ENCODE results near the gene LIFR. TPM values are rescaled to one million over a fixed set of nuclear protein-coding genes. Genes with fewer than 3 reads are reported as not detected.

LIFR gene
- polyA plus RNA-seq, 1 of the 3 experiments (the other 2 are of a cell fraction) = 3.8 TPM

DNA sequence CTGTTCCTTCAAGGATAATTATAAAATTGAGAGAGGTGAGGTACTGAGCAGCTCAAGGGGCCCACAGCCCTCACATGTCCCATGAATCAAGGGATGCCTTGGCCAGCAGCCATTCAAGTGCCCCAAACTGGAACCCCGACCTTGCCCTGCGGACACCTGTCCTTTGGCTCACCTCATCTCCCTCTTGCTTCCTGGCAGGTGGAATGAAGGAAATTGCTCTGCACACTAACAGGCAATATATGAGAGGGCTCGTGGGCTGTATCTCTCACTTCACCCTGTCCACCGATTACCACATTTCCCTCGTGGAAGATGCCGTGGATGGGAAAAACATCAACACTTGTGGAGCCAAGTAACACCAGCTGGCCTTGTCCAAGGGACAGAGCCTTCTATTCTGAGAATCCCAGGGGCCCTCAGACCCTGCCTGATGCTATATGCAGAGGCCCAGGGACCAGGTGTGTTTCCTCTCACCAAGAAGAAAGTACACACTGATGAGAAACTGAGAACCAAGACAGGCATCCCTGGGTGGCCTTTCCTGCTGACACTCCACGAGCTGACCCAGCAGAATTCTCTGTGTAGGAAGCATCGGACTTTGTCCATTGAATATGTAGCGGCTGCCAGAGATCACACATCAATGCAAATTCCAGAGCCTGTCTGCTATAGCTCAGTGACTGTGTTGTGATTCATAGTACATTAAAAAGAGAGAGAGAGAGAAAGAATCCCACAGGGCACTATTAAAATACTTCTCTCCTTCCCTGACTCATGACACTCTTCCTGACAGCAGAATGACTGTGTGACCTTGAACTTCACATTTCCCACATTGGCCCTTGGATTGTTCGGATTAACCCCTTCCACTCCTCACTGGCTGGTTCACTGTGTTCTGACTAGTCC, 92.6 kb downstream of the LIFR start (continued):
- TF ChIP-seq, protein P1, sequence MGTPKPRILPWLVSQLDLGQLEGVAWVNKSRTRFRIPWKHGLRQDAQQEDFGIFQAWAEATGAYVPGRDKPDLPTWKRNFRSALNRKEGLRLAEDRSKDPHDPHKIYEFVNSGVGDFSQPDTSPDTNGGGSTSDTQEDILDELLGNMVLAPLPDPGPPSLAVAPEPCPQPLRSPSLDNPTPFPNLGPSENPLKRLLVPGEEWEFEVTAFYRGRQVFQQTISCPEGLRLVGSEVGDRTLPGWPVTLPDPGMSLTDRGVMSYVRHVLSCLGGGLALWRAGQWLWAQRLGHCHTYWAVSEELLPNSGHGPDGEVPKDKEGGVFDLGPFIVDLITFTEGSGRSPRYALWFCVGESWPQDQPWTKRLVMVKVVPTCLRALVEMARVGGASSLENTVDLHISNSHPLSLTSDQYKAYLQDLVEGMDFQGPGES (IDR thresholded peaks at IDR 0.05; ENCODE audit: low read depth, low read length) = no peak
- no peak for TF ChIP-seq GATA2 (CRISPR knock-in tag; IDR thresholded peaks at IDR 0.05)
- TF ChIP-seq USF1 (IDR thresholded peaks at IDR 0.05; ENCODE audit: borderline replicate concordance, low read depth) = no peak
- 0 out of 2 replicates have a peak, but pooled peaks have one; percentile 82 for TF ChIP-seq FOXM1 (IDR thresholded peaks at IDR 0.05; ENCODE audit: low read depth)
- TF ChIP-seq PBX3 (IDR thresholded peaks at IDR 0.05) = peak; percentile 92
- TF ChIP-seq, protein P2, sequence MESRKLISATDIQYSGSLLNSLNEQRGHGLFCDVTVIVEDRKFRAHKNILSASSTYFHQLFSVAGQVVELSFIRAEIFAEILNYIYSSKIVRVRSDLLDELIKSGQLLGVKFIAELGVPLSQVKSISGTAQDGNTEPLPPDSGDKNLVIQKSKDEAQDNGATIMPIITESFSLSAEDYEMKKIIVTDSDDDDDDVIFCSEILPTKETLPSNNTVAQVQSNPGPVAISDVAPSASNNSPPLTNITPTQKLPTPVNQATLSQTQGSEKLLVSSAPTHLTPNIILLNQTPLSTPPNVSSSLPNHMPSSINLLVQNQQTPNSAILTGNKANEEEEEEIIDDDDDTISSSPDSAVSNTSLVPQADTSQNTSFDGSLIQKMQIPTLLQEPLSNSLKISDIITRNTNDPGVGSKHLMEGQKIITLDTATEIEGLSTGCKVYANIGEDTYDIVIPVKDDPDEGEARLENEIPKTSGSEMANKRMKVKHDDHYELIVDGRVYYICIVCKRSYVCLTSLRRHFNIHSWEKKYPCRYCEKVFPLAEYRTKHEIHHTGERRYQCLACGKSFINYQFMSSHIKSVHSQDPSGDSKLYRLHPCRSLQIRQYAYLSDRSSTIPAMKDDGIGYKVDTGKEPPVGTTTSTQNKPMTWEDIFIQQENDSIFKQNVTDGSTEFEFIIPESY (IDR thresholded peaks at IDR 0.05; ENCODE audit: borderline replicate concordance, low read depth) = peak; percentile 57; the same call in 1 of the 2 replicates
- TF ChIP-seq, protein P3, sequence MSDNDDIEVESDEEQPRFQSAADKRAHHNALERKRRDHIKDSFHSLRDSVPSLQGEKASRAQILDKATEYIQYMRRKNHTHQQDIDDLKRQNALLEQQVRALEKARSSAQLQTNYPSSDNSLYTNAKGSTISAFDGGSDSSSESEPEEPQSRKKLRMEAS (IDR thresholded peaks at IDR 0.05; ENCODE audit: low read depth) = peak; percentile 34; the same call in 1 of the 2 replicates
- TF ChIP-seq TEAD4 (IDR thresholded peaks at IDR 0.05; ENCODE audit: borderline replicate concordance, insufficient read depth) = peak; percentile 89
- no peak for TF ChIP-seq SMC3 (IDR thresholded peaks at IDR 0.05; ENCODE audit: low read depth, low read length)
- peak; percentile 62 to 92 for TF ChIP-seq EP300 (IDR thresholded peaks at IDR 0.05; ENCODE audit: borderline replicate concordance in 1 of 2, low read depth in 1 of 2, low read length in 1 of 2)
- no peak for TF ChIP-seq CHD2 (IDR thresholded peaks at IDR 0.05; ENCODE audit: low read length, partially characterized antibody)
- peak; percentile 76; the same call in 1 of the 2 replicates for TF ChIP-seq NFIC (IDR thresholded peaks at IDR 0.05; ENCODE audit: borderline replicate concordance)
- TF ChIP-seq ELF1 (IDR thresholded peaks at IDR 0.05) = no peak
- TF ChIP-seq FOXJ3 (CRISPR knock-in tag; IDR thresholded peaks at IDR 0.05) = no peak
- no peak for TF ChIP-seq MXI1 (IDR thresholded peaks at IDR 0.05; ENCODE audit: low read depth, low read length)
- peak; percentile 97 for TF ChIP-seq FOSL2 (IDR thresholded peaks at IDR 0.05; ENCODE audit: borderline replicate concordance, low read depth)
- TF ChIP-seq, protein P4, sequence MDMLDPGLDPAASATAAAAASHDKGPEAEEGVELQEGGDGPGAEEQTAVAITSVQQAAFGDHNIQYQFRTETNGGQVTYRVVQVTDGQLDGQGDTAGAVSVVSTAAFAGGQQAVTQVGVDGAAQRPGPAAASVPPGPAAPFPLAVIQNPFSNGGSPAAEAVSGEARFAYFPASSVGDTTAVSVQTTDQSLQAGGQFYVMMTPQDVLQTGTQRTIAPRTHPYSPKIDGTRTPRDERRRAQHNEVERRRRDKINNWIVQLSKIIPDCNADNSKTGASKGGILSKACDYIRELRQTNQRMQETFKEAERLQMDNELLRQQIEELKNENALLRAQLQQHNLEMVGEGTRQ (IDR thresholded peaks at IDR 0.05; ENCODE audit: borderline replicate concordance, low read depth, low read length) = no peak

Data from SK-N-SH (cell line).